ENCODE data around the gene HIVEP1.

HIVEP1 gene

GRCh38 chr6:12017876-12018401 lies 5.8 kb downstream of the HIVEP1 start:
- ATAC-seq: no peak
- TF ChIP-seq CSDC2 (CRISPR knock-in tag; IDR thresholded peaks at IDR 0.05): no peak
- TF ChIP-seq ZNF70 (CRISPR knock-in tag; IDR thresholded peaks at IDR 0.05): no peak
- no peak for TF ChIP-seq PATZ1 (CRISPR knock-in tag; IDR thresholded peaks at IDR 0.05; ENCODE audit: borderline replicate concordance)
- TF ChIP-seq SNAI2 (CRISPR knock-in tag; IDR thresholded peaks at IDR 0.05): no peak
- no peak for TF ChIP-seq GLIS3 (CRISPR knock-in tag; IDR thresholded peaks at IDR 0.05)
- TF ChIP-seq ZNF565 (CRISPR knock-in tag; conservative IDR thresholded peaks at IDR 0.05; ENCODE audit: low read depth): no peak
- TF ChIP-seq ZFP30 (CRISPR knock-in tag; IDR thresholded peaks at IDR 0.05): no peak
- no peak for TF ChIP-seq TSHZ2 (CRISPR knock-in tag; IDR thresholded peaks at IDR 0.05)
- TF ChIP-seq ISL1 (CRISPR knock-in tag; IDR thresholded peaks at IDR 0.05): no peak
- TF ChIP-seq CSRNP3 (CRISPR knock-in tag; IDR thresholded peaks at IDR 0.05): no peak
- no peak for TF ChIP-seq OSR1 (CRISPR knock-in tag; IDR thresholded peaks at IDR 0.05)
- no peak for TF ChIP-seq ZFP3 (CRISPR knock-in tag; IDR thresholded peaks at IDR 0.05)
- TF ChIP-seq ESRRG (CRISPR knock-in tag; IDR thresholded peaks at IDR 0.05): no peak
- TF ChIP-seq PPARA (CRISPR knock-in tag; IDR thresholded peaks at IDR 0.05; ENCODE audit: borderline replicate concordance): no peak
- TF ChIP-seq ARNTL (CRISPR knock-in tag; IDR thresholded peaks at IDR 0.05; ENCODE audit: borderline replicate concordance, low read depth): no peak
- TF ChIP-seq TCF4 (CRISPR knock-in tag; IDR thresholded peaks at IDR 0.05; ENCODE audit: borderline replicate concordance): no peak

- no peak for ATAC-seq
- TF ChIP-seq PPARA (CRISPR knock-in tag; IDR thresholded peaks at IDR 0.05; ENCODE audit: borderline replicate concordance): no peak
- TF ChIP-seq ZC3H10 (CRISPR knock-in tag; IDR thresholded peaks at IDR 0.05): no peak
- TF ChIP-seq TCF4 (CRISPR knock-in tag; IDR thresholded peaks at IDR 0.05; ENCODE audit: borderline replicate concordance): no peak
- TF ChIP-seq ZNF70 (CRISPR knock-in tag; IDR thresholded peaks at IDR 0.05): no peak
- TF ChIP-seq OSR1 (CRISPR knock-in tag; IDR thresholded peaks at IDR 0.05): no peak
- TF ChIP-seq ZNF8 (CRISPR knock-in tag; IDR thresholded peaks at IDR 0.05): no peak
- no peak for TF ChIP-seq ISL1 (CRISPR knock-in tag; IDR thresholded peaks at IDR 0.05)
- no peak for TF ChIP-seq SNAI2 (CRISPR knock-in tag; IDR thresholded peaks at IDR 0.05)
- TF ChIP-seq RARB (CRISPR knock-in tag; IDR thresholded peaks at IDR 0.05): no peak
These were observed 8.2 kb downstream of the HIVEP1 start for GRCh38 chr6:12020187-12020791.

- no peak for ATAC-seq
These were observed 10.4 kb downstream of the HIVEP1 start for GRCh38 chr6:12022481-12022880.

More at GRCh38 chr6:12022481-12022880, 10.4 kb downstream of the HIVEP1 start:
- TF ChIP-seq ZFP30 (CRISPR knock-in tag; IDR thresholded peaks at IDR 0.05): no peak
- no peak for TF ChIP-seq PPARA (CRISPR knock-in tag; IDR thresholded peaks at IDR 0.05; ENCODE audit: borderline replicate concordance)
- TF ChIP-seq ZNF70 (CRISPR knock-in tag; IDR thresholded peaks at IDR 0.05): no peak
- TF ChIP-seq ZFP3 (CRISPR knock-in tag; IDR thresholded peaks at IDR 0.05): no peak
- no peak for TF ChIP-seq OSR1 (CRISPR knock-in tag; IDR thresholded peaks at IDR 0.05)
- TF ChIP-seq CSDC2 (CRISPR knock-in tag; IDR thresholded peaks at IDR 0.05): no peak
- no peak for TF ChIP-seq TSHZ2 (CRISPR knock-in tag; IDR thresholded peaks at IDR 0.05)
- no peak for TF ChIP-seq ZNF565 (CRISPR knock-in tag; conservative IDR thresholded peaks at IDR 0.05; ENCODE audit: low read depth)
- TF ChIP-seq ISL1 (CRISPR knock-in tag; IDR thresholded peaks at IDR 0.05): no peak
- TF ChIP-seq CREB5 (CRISPR knock-in tag; IDR thresholded peaks at IDR 0.05; ENCODE audit: low read depth): no peak
